Parathyroid adenoma (tissue), 2 donors: ENCODE results near the gene CDK5RAP2.

ENCODE experiments used
- H2AFZ ChIP-seq: fragments of 300-600 bp; sonication (generic); one replicate; pipeline ENCODE4 v1.7.0; 2017; ENCODE audit warnings: antibody characterized with exemption, mild to moderate bottlenecking
- H3K27ac ChIP-seq: fragments of 300-600 bp; sonication (generic); one replicate; pipeline ENCODE4 v1.7.0; 2017
- H3K27me3 ChIP-seq: fragments of 300-600 bp; sonication (generic); one replicate; pipeline ENCODE4 v1.7.0; 2017; ENCODE audit warnings: low read length; ENCODE audit not compliant: control insufficient read depth, insufficient read depth
- H3K36me3 ChIP-seq: fragments of 300-600 bp; sonication (generic); one replicate; pipeline ENCODE4 v1.7.0; 2017; ENCODE audit warnings: low read length; ENCODE audit not compliant: control insufficient read depth, insufficient read depth
- H3K4me1 ChIP-seq: fragments of 300-600 bp; sonication (generic); one replicate; pipeline ENCODE4 v1.7.0; 2017; ENCODE audit warnings: control low read depth
- H3K4me2 ChIP-seq: fragments of 300-600 bp; sonication (generic); one replicate; pipeline ENCODE4 v1.7.0; 2017; ENCODE audit warnings: low read length
- H3K4me3 ChIP-seq: fragments of 300-600 bp; sonication (generic); one replicate; pipeline ENCODE4 v1.7.0; 2017; ENCODE audit warnings: low read depth, low read length
- H3K79me2 ChIP-seq: fragments of 300-600 bp; sonication (generic); one replicate; pipeline ENCODE4 v1.7.0; 2017; ENCODE audit warnings: control low read depth
- H3K9ac ChIP-seq: fragments of 300-600 bp; sonication (generic); one replicate; pipeline ENCODE4 v1.7.0; 2017; ENCODE audit warnings: mild to moderate bottlenecking
- H3K9me3 ChIP-seq: fragments of 300-600 bp; sonication (generic); one replicate; pipeline ENCODE4 v1.7.0; 2017; ENCODE audit warnings: low read length; ENCODE audit not compliant: control insufficient read depth
- CTCF ChIP-seq: fragments of 300-600 bp; sonication (generic); IDR thresholded peaks from one replicate; pipeline ENCODE4 v1.7.0; 2017; ENCODE audit warnings: antibody characterized with exemption, mild to moderate bottlenecking
- donor health status: primary hyperparathyroidism.

The CDK5RAP2 gene

GRCh38 chr9:120609636-120610035, 29.7 kb upstream of the CDK5RAP2 start:
- TF ChIP-seq CTCF = no peak
- no peak overlapping the region for H3K4me3 ChIP-seq

DNA sequence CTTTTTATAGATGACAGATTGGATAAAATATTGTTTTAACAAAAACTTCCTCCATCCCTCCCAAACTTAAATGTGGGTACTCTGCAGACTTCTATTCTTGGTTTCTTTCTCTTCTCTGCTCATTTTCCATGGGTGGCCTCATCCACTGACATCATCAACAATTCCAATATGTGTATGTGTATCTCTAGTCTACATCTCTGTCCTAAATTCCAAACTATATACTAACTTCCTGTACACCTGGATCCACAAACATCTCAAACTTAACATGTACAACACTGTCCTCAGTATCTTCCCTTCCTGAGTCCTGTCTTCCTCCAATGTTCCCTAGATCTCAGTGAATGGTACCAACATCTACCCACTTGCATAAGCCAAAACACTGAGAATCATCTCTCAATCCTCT, 28.5 kb upstream of the CDK5RAP2 start:
- H2AFZ ChIP-seq = no peak overlapping the region
- H3K9me3 ChIP-seq = no peaks in the 10 kb centered on the region
- H3K4me3 ChIP-seq = no peak overlapping the region
- H3K27me3 ChIP-seq = no peaks in the 10 kb centered on the region
- H3K27ac ChIP-seq = no peak overlapping the region
- no peaks in the 10 kb centered on the region for H3K36me3 ChIP-seq
- TF ChIP-seq CTCF = no peak
- H3K9ac ChIP-seq = no peak overlapping the region
- H3K79me2 ChIP-seq = no peaks in the 10 kb centered on the region
- no peak overlapping the region for H3K4me2 ChIP-seq
- no peaks in the 10 kb centered on the region for H3K4me1 ChIP-seq

More at GRCh38 chr9:120609636-120610035, 29.7 kb upstream of the CDK5RAP2 start:
- Histone ChIP-seq H3K79me2 (no peaks in the 10 kb centered on the region), H3K4me1 (no peaks in the 10 kb centered on the region), H3K9me3 (no peaks in the 10 kb centered on the region), H3K27me3 (no peaks in the 10 kb centered on the region), H3K9ac (no peak overlapping the region), H3K27ac (no peak overlapping the region), H3K4me2 (no peak overlapping the region), H3K36me3 (no peaks in the 10 kb centered on the region), H2AFZ (no peak overlapping the region)

DNA sequence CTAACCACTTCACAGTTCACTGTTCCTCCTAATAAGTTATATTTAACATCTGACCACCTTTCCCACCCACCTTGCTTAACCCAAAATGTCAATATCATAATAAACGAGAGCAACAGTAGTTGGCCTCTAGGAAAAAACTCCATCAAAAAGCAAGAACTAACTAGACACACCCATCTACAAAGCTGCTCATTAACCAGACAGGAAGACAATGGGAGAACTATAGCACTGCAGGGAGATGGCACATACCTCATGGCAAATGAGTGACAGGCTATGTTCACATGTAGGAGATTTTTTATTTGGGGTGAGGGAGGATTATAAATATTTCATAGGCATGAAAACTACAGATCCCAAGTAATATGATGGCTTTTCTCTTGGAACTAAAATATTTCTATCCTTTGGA, 23.6 kb upstream of the CDK5RAP2 start:
- Histone ChIP-seq H3K27ac (no peak overlapping the region), H3K4me2 (no peak overlapping the region), H3K9ac (no peak overlapping the region), H3K79me2 (no peaks in the 10 kb centered on the region), H2AFZ (no peak overlapping the region), H3K27me3 (no peaks in the 10 kb centered on the region), H3K9me3 (no peaks in the 10 kb centered on the region), H3K4me3 (no peak overlapping the region), H3K4me1 (no peaks in the 10 kb centered on the region), H3K36me3 (no peaks in the 10 kb centered on the region)
- TF ChIP-seq CTCF = no peak

DNA sequence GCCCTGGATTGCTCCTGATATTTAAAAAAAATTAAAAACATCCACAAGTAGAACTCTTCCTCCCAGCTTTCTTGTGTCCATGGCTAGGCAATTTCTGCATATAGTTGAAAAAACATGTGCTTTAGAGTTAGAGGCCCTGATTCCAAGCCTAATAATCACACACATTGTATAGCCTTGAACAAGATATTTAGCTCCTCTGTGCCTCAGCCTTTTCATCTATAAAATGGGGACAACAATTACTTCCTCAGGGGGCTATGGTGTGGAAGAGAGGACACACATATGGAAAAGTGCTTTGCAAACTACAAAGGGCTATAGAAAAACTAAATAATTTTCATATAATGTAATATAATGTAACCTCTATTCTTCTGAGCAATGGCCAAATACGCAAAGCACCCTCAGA, 23.0 kb upstream of the CDK5RAP2 start:
- H3K4me1 ChIP-seq = no peaks in the 10 kb centered on the region
- no peak overlapping the region for H2AFZ ChIP-seq
- TF ChIP-seq CTCF = no peak
- no peaks in the 10 kb centered on the region for H3K9me3 ChIP-seq
- no peak overlapping the region for H3K4me2 ChIP-seq
- no peaks in the 10 kb centered on the region for H3K79me2 ChIP-seq
- no peaks in the 10 kb centered on the region for H3K27me3 ChIP-seq
- H3K36me3 ChIP-seq = no peaks in the 10 kb centered on the region
- no peak overlapping the region for H3K4me3 ChIP-seq
- no peak overlapping the region for H3K9ac ChIP-seq
- no peak overlapping the region for H3K27ac ChIP-seq

GRCh38 chr9:120593955-120594277, 13.9 kb upstream of the CDK5RAP2 start:
- Histone ChIP-seq H3K27me3 (no peaks in the 10 kb centered on the region), H3K4me2 (no peak overlapping the region), H3K9ac (no peak overlapping the region), H3K79me2 (no peaks in the 10 kb centered on the region), H2AFZ (no peak overlapping the region), H3K9me3 (no peaks in the 10 kb centered on the region), H3K4me3 (no peak overlapping the region), H3K36me3 (no peaks in the 10 kb centered on the region), H3K4me1 (no peaks in the 10 kb centered on the region), H3K27ac (no peak overlapping the region)
- TF ChIP-seq CTCF = no peak
